ENCODE data around the gene SLCO3A1. TPM values are rescaled to one million over a fixed set of nuclear protein-coding genes. Genes with fewer than 3 reads are reported as not detected.
A peak's percentile ranks its signal among the peaks of the same experiment; 100 is the strongest.

Gene SLCO3A1
- total RNA-seq, 2 experiments from 2014 or later = 2.0 to 2.7 TPM

DNA sequence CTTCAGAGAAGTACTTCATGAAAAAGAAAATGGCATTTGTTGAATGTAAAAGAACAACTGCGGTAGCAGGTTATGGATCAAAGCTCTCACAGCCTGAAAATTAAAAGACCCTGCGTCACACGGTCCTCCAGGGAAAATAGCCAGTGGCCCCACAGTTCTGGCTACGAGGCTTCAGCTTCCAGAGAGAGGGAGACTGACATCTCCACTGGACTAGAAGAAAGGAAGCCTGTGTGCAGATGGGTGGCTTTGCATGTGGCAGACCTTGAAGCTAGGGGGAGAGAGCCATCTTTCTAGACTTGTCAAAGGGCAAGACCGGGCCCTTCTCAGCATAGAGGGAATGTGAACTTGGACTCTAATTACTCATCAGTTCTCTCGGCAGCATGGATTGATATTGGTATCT is 159.4 kb downstream of the SLCO3A1 start:
- no peak overlapping the region for H3K27ac Mint-ChIP-seq
- peaks cover 31% of the 10 kb centered on the region for H3K4me1 Mint-ChIP-seq
- no peaks in the 10 kb centered on the region for H3K27me3 Mint-ChIP-seq
- H3K9me3 Mint-ChIP-seq = no peaks in the 10 kb centered on the region
- DNase-seq = no peak
- H3K36me3 Mint-ChIP-seq = no peaks in the 10 kb centered on the region
- H3K4me3 Mint-ChIP-seq = no peak overlapping the region

GRCh38 chr15:92014281-92015030 is 160.9 kb downstream of the SLCO3A1 start:
- H3K4me3 Mint-ChIP-seq = no peak overlapping the region
- DNase-seq = no peak
- peaks cover 18% of the 10 kb centered on the region for H3K4me1 Mint-ChIP-seq
- H3K27ac Mint-ChIP-seq = no peak overlapping the region
- no peaks in the 10 kb centered on the region for H3K36me3 Mint-ChIP-seq
- H3K9me3 Mint-ChIP-seq = no peaks in the 10 kb centered on the region
- H3K27me3 Mint-ChIP-seq = no peaks in the 10 kb centered on the region

- no peaks in the 10 kb centered on the region for H3K27me3 Mint-ChIP-seq
- no peak overlapping the region for H3K27ac Mint-ChIP-seq
- no peaks in the 10 kb centered on the region for H3K9me3 Mint-ChIP-seq
- H3K36me3 Mint-ChIP-seq = no peaks in the 10 kb centered on the region
- no peak for DNase-seq
- peaks cover 7% of the 10 kb centered on the region for H3K4me1 Mint-ChIP-seq
- no peak overlapping the region for H3K4me3 Mint-ChIP-seq
Observed at GRCh38 chr15:92017882-92018534, 164.5 kb downstream of the SLCO3A1 start.

- Mint-ChIP-seq H3K36me3 (no peaks in the 10 kb centered on the region), H3K27me3 (no peaks in the 10 kb centered on the region), H3K4me1 (peaks cover 7% of the 10 kb centered on the region), H3K9me3 (no peaks in the 10 kb centered on the region), H3K27ac (no peak overlapping the region), H3K4me3 (no peak overlapping the region)
- DNase-seq = no peak
Observed at GRCh38 chr15:92018535-92019239, 165.2 kb downstream of the SLCO3A1 start.

GRCh38 chr15:92019706-92020105 is 166.2 kb downstream of the SLCO3A1 start:
- peaks cover 3% of the 10 kb centered on the region for H3K4me1 Mint-ChIP-seq
- H3K4me3 Mint-ChIP-seq = no peak overlapping the region
- no peak for DNase-seq
- H3K36me3 Mint-ChIP-seq = no peaks in the 10 kb centered on the region
- no peak overlapping the region for H3K27ac Mint-ChIP-seq
- no peaks in the 10 kb centered on the region for H3K27me3 Mint-ChIP-seq
- no peaks in the 10 kb centered on the region for H3K9me3 Mint-ChIP-seq

GRCh38 chr15:92020207-92020606 is 166.7 kb downstream of the SLCO3A1 start:
- H3K27ac Mint-ChIP-seq = no peak overlapping the region
- DNase-seq = no peak
- no peaks in the 10 kb centered on the region for H3K36me3 Mint-ChIP-seq
- no peaks in the 10 kb centered on the region for H3K27me3 Mint-ChIP-seq
- H3K9me3 Mint-ChIP-seq = no peaks in the 10 kb centered on the region
- H3K4me3 Mint-ChIP-seq = no peak overlapping the region
- peaks cover 2% of the 10 kb centered on the region for H3K4me1 Mint-ChIP-seq

DNA sequence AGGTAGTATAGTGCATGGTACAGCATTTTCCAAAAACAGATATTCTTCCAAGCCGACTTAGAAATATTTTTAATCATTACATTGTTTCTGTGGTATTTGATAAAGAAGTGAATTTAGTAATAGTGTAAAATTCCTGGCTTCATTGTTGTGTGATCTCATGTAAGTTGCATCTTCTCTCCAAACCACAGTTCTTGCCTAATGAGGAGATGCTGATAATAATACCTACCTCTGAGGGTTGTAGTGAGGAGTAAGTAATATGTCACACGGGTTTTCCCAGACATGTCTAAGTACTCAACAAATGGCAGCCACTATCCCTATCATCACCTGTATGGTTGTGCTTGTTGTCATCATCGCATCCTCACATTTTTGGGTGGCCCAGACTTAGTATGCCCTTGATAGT is 167.3 kb downstream of the SLCO3A1 start:
- no peaks in the 10 kb centered on the region for H3K9me3 Mint-ChIP-seq
- peaks cover 2% of the 10 kb centered on the region for H3K4me1 Mint-ChIP-seq
- DNase-seq = no peak
- H3K36me3 Mint-ChIP-seq = no peaks in the 10 kb centered on the region
- no peak overlapping the region for H3K27ac Mint-ChIP-seq
- H3K27me3 Mint-ChIP-seq = no peaks in the 10 kb centered on the region
- H3K4me3 Mint-ChIP-seq = no peak overlapping the region

GRCh38 chr15:92021792-92022191 is 168.3 kb downstream of the SLCO3A1 start:
- no peak overlapping the region for H3K27ac Mint-ChIP-seq
- DNase-seq = peak; percentile 9
- no peaks in the 10 kb centered on the region for H3K36me3 Mint-ChIP-seq
- peaks cover 2% of the 10 kb centered on the region for H3K4me1 Mint-ChIP-seq
- H3K9me3 Mint-ChIP-seq = no peaks in the 10 kb centered on the region
- H3K4me3 Mint-ChIP-seq = no peak overlapping the region
- no peaks in the 10 kb centered on the region for H3K27me3 Mint-ChIP-seq

DNA sequence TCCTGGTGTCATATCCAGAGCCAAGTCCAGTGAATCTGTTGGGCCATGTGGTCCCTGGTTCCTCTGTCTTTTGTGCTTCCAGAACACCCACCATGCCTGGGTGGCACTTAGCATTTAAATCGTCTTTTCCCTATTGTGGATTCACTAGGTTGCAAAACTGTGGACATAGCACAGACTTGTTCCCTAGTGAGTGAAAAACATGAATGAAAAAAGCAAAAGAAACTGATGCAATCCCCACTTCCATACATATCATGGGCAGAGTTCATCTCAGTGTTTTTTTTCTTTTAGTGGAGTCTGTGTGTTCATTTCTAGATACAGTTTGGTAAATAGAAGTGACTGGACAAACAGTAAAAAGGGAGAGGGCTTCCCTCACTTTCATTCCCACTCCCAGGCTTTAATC is 170.5 kb downstream of the SLCO3A1 start:
- Mint-ChIP-seq H3K9me3 (no peaks in the 10 kb centered on the region), H3K4me1 (peaks cover 2% of the 10 kb centered on the region), H3K27me3 (no peaks in the 10 kb centered on the region), H3K4me3 (no peak overlapping the region), H3K27ac (no peak overlapping the region), H3K36me3 (no peaks in the 10 kb centered on the region)
- no peak for DNase-seq

DNA sequence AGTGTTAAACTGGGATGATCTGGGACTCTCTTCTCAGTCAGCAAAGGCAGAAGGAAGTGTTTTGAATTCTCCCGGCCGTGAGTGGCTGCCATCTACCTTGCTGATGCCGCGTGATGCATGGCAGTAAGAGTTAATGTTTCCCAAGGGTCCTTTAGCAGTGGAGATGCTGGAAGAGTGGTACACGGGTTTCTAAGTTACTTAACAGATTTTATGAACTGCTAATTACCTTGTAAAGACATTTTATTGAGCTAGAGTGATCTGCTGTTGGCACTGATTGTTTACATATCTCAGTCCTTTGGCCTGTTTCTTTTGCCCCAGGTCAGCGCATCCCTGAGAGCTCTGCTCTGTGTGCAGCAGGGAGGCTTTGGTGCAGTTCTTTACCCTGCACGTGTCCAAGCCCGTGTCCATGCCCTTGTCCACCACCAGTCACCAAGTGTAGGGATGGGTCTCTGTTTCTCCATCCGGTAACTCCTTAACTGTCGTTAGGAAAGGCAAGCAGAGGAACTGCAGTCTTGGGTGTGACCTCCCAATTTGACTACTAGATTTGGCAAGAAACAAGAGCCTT is 172.3 kb downstream of the SLCO3A1 start:
- H3K4me1 Mint-ChIP-seq = peaks cover 2% of the 10 kb centered on the region
- no peaks in the 10 kb centered on the region for H3K9me3 Mint-ChIP-seq
- no peaks in the 10 kb centered on the region for H3K27me3 Mint-ChIP-seq
- no peak overlapping the region for H3K27ac Mint-ChIP-seq
- DNase-seq = no peak
- no peak overlapping the region for H3K4me3 Mint-ChIP-seq
- H3K36me3 Mint-ChIP-seq = no peaks in the 10 kb centered on the region

GRCh38 chr15:92028389-92028724 is 174.8 kb downstream of the SLCO3A1 start:
- no peaks in the 10 kb centered on the region for H3K9me3 Mint-ChIP-seq
- H3K36me3 Mint-ChIP-seq = no peaks in the 10 kb centered on the region
- no peaks in the 10 kb centered on the region for H3K27me3 Mint-ChIP-seq
- H3K4me3 Mint-ChIP-seq = no peak overlapping the region
- no peak for DNase-seq
- no peak overlapping the region for H3K27ac Mint-ChIP-seq
- H3K4me1 Mint-ChIP-seq = no peaks in the 10 kb centered on the region

DNA sequence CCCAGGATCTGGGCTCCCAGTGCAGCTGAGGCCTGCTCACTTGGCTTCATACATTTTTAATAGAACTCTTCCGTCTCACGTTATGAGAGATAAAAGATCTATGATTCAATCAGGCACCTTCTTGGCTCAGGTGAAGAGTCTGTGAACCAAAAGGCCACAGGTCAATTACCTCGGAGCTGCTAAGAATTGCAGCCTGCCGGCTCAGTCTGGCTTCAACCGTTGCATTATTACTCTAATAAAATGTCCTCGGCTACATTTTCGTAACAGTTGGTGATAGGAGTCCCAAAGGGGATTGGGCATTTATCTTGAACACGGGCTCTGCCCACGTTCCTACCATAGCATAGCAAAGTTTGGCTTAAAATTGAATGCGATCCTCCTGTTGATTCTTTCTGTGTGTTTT is 176.3 kb downstream of the SLCO3A1 start:
- no peaks in the 10 kb centered on the region for H3K4me1 Mint-ChIP-seq
- no peak for DNase-seq
- H3K27me3 Mint-ChIP-seq = no peaks in the 10 kb centered on the region
- H3K27ac Mint-ChIP-seq = no peak overlapping the region
- no peak overlapping the region for H3K4me3 Mint-ChIP-seq
- H3K9me3 Mint-ChIP-seq = no peaks in the 10 kb centered on the region
- H3K36me3 Mint-ChIP-seq = no peaks in the 10 kb centered on the region

GRCh38 chr15:92033314-92033713 is 179.8 kb downstream of the SLCO3A1 start:
- Mint-ChIP-seq H3K4me1 (no peaks in the 10 kb centered on the region), H3K27ac (no peak overlapping the region), H3K36me3 (no peaks in the 10 kb centered on the region), H3K27me3 (no peaks in the 10 kb centered on the region), H3K4me3 (no peak overlapping the region), H3K9me3 (peaks cover 2% of the 10 kb centered on the region)
- DNase-seq = no peak

DNA sequence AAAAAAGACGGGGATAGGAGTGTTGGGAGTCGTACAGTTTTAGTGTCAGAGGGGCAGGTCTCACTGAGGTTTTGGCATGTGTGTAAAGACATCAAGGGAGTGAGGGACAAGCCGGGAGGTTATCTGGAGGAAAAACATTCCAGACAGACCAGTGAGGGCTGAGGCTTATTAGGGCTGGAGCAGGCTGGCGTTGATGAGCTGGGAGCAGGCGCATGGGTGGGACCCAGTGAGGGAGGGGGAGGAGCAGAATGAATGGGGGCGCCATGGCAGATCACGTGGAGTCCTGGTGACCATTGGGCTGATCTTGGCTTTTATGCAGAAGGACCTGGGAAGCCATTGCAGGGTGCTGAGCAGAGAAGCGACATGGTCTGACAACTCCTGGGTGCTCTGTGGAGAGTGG is 180.2 kb downstream of the SLCO3A1 start:
- H3K9me3 Mint-ChIP-seq = peaks cover 4% of the 10 kb centered on the region
- H3K36me3 Mint-ChIP-seq = no peaks in the 10 kb centered on the region
- no peaks in the 10 kb centered on the region for H3K4me1 Mint-ChIP-seq
- no peaks in the 10 kb centered on the region for H3K27me3 Mint-ChIP-seq
- no peak for DNase-seq
- H3K27ac Mint-ChIP-seq = no peak overlapping the region
- H3K4me3 Mint-ChIP-seq = no peak overlapping the region

GRCh38 chr15:92034227-92034626 is 180.7 kb downstream of the SLCO3A1 start:
- Mint-ChIP-seq H3K4me3 (no peak overlapping the region), H3K4me1 (no peaks in the 10 kb centered on the region), H3K27me3 (no peaks in the 10 kb centered on the region), H3K36me3 (no peaks in the 10 kb centered on the region), H3K9me3 (peaks cover 7% of the 10 kb centered on the region), H3K27ac (no peak overlapping the region)
- DNase-seq = no peak
